ACC112 (cell line): Measurements from ENCODE around the gene FIBCD1.

Experiments used
- H2AFZ ChIP-seq: fragments of 200-600 bp; sonication (generic); one replicate; pipeline ENCODE4 v1.6.0; 2017; ENCODE audit warnings: antibody characterized with exemption, low read length; ENCODE audit not compliant: unreplicated experiment
- H3K27ac ChIP-seq: fragments of 200-600 bp; sonication (generic); 2 replicates; pipeline ENCODE4 v1.5.1; 2014; ENCODE audit warnings: low read depth, mild to moderate bottlenecking, antibody characterized with exemption, low read length, moderate library complexity
- H3K27me3 ChIP-seq: fragments of 200-600 bp; sonication (generic); 2 replicates; pipeline ENCODE4 v1.6.1; 2014; ENCODE audit warnings: mild to moderate bottlenecking, antibody characterized with exemption, low read length, moderate library complexity, mixed read lengths; ENCODE audit not compliant: insufficient read depth
- H3K36me3 ChIP-seq: fragments of 200-600 bp; sonication (generic); 2 replicates; pipeline ENCODE4 v1.6.1; 2016; ENCODE audit warnings: mild to moderate bottlenecking, antibody characterized with exemption, low read length, moderate library complexity, mixed read lengths; ENCODE audit not compliant: insufficient read depth
- H3K4me1 ChIP-seq: fragments of 200-600 bp; sonication (generic); one replicate; pipeline ENCODE4 v1.6.1; 2016; ENCODE audit warnings: low read length, mixed read lengths; ENCODE audit not compliant: insufficient read depth, unreplicated experiment, control insufficient read depth
- H3K4me3 ChIP-seq: fragments of 200-600 bp; sonication (generic); 2 replicates; pipeline ENCODE4 v1.5.1; 2014; ENCODE audit warnings: mild to moderate bottlenecking, low read depth, low read length
- H3K79me2 ChIP-seq: fragments of 200-600 bp; sonication (generic); one replicate; pipeline ENCODE4 v1.6.0; 2016; ENCODE audit warnings: low read length; ENCODE audit not compliant: control insufficient read depth, unreplicated experiment, insufficient read depth

The FIBCD1 gene

DNA sequence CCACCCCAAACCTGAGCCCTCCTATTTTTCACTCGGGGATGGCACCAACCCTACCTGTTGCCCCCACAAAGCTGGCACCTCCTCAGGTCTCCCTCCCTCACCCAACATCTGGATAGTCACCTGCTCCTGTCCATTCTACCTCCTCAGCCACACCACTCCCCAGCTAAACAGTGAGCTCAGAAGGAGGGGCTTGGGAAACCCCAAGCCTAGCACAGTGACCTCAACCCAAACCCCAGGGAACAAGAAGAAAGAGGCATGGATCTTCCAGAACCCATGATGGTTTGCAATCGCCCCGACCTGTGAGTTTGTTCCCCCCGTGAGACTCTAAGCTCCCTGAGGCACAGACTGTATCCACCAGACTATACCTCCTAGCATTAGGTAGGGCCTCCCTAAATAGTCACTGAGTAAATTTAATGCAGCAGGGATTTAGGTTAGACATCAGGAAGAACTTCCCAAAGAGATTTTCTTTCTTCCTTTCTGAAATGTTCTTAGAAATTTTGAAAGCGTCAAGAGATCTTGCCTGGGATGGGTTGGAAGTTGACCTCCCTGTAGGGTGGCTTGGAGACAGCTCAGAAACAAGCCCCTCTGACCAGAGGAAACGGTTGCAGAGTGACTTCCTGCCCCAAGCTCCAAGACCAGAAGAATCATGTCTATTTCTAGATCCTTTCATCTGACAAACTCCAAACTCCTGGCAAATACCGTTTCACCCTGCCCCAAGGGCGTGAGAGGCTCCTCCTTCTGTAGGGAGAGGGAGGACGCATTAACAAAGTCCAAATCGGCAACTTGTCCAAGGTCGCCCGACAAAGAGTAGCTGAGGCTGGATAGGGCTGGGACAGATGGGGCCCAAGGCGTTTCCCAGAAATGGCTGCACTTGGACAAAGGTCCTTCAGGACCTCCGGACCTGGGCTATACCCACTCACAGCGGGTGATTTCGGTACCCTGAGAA is 4.1 kb downstream of the FIBCD1 start:
- H3K79me2 ChIP-seq, result no peaks in the 10 kb centered on the region
- no peak overlapping the region for H3K27ac ChIP-seq
- no peaks in the 10 kb centered on the region for H3K36me3 ChIP-seq
- peaks cover 26% of the 10 kb centered on the region for H3K4me1 ChIP-seq
- H3K4me3 ChIP-seq, result no peak overlapping the region
- no peak overlapping the region for H2AFZ ChIP-seq
- H3K27me3 ChIP-seq, result peaks cover 20% of the 10 kb centered on the region

DNA sequence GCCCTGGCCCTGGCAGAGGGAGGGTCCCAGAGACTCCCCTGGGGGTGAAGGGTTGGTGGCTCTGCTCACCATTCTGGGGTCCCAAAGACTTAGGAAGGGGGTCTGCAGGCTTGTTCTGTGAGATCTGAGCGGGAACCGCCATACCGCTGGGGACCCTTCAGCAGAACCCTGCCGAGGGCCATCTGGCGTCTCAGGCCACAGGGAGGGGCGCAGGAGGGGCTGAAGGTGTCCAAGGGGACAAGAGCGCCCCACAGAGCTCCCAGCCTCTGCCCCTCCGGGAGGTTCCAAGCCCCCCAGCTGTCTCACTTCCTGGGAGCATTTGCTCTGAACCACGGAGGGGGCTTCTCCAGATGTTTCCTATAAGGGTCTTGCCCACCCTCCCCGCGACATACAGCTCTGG is 4.8 kb downstream of the FIBCD1 start:
- Histone ChIP-seq H3K4me3 (no peak overlapping the region), H3K27ac (no peak overlapping the region), H3K36me3 (no peaks in the 10 kb centered on the region), H2AFZ (no peak overlapping the region), H3K79me2 (no peaks in the 10 kb centered on the region), H3K4me1 (peaks cover 26% of the 10 kb centered on the region), H3K27me3 (peaks cover 15% of the 10 kb centered on the region)

DNA sequence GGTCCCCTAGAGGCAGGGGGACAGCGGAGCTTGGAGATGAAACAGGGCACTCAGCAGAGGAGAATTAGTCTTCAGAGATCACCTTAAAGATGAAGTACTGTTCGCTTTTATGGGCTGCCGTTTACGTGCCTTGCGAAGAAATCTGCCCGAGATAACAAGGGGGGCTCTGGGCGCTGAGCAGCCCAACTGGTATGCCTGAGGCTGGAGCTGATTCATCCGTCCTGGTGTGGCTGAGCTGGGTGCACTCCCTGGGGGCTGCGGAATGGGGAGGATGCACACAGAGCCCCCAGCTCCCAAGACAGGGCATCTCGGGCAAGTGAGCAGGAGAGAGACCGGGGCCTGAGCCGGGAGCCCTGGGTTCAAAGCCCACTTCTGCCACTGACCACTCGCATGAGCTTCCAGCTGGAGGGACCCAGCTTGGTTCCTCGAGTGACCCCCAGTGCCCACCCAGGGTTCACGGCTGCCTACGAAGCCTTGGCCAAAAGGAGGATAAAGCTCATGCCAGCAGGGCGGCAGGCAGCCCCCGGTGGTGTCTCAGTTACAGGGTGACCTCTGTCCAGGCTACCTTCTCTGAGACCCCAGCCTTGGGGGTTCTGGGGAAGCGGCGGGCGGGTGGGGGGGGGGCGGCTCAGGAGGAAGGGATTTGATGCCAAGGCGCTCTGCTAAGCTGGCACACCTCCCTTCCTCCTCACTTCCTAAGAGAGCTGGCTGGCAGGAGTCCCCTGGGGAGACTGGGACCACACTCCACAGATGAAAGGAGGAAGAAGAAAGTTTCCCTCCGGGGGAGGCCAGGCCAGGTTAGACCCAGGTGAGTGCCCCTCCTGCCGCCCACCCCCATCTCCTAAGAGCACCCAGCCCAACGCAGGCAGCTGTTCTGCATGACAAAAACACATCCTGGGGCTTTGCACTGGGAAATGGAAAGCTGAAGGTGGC is 5.7 kb downstream of the FIBCD1 start:
- Histone ChIP-seq H3K4me3 (no peak overlapping the region), H2AFZ (no peak overlapping the region), H3K36me3 (no peaks in the 10 kb centered on the region), H3K27ac (no peak overlapping the region), H3K27me3 (peaks cover 9% of the 10 kb centered on the region), H3K4me1 (peaks cover 32% of the 10 kb centered on the region), H3K79me2 (no peaks in the 10 kb centered on the region)

DNA sequence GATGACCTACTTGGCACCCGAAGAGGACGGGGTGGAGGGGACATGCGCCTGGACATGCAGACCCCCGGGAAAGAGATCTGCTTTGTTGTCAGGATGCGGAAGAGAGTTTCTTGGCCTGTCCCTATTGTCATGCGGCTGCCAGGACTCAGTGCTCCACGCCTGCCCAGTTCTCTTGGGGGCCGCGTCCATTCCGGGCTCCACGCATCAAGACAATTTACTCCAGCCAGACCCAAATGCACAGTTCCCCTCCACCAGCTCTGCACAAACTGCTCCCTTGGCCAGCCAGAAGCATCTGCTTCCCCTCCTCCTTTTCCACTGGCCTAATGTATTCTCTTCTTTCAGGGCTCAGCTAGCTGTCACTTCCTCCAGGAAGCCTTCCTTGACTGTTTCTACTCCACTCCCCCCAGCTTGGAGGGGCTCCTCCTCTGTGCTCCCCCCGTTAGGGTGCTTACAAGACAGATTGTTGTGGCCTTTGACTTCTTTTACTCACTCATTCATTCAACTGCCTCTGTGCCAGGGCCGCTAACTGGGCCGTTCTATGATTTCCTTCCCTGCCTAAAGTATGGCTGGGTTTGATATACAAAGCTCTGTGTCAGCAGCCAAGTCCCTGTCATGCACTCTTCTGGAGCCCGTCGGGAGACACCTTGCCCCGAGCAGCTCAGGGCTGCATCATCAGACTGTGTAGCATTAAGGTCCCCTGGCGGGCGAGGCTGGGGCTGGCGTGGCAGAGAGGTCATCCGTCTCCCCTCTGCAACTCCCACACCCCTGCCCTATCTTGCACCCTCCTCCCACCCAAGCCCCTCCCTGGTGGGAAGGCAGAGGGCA is 6.6 kb downstream of the FIBCD1 start:
- no peaks in the 10 kb centered on the region for H3K27me3 ChIP-seq
- H3K79me2 ChIP-seq, result no peaks in the 10 kb centered on the region
- no peak overlapping the region for H2AFZ ChIP-seq
- H3K27ac ChIP-seq, result no peak overlapping the region
- no peak overlapping the region for H3K4me3 ChIP-seq
- peaks cover 39% of the 10 kb centered on the region for H3K4me1 ChIP-seq
- no peaks in the 10 kb centered on the region for H3K36me3 ChIP-seq

GRCh38 chr9:130931508-130932254 is 7.4 kb downstream of the FIBCD1 start:
- Histone ChIP-seq H2AFZ (no peak overlapping the region), H3K36me3 (no peaks in the 10 kb centered on the region), H3K4me3 (no peak overlapping the region), H3K27me3 (no peaks in the 10 kb centered on the region), H3K79me2 (no peaks in the 10 kb centered on the region), H3K27ac (no peak overlapping the region), H3K4me1 (peaks cover 37% of the 10 kb centered on the region)

DNA sequence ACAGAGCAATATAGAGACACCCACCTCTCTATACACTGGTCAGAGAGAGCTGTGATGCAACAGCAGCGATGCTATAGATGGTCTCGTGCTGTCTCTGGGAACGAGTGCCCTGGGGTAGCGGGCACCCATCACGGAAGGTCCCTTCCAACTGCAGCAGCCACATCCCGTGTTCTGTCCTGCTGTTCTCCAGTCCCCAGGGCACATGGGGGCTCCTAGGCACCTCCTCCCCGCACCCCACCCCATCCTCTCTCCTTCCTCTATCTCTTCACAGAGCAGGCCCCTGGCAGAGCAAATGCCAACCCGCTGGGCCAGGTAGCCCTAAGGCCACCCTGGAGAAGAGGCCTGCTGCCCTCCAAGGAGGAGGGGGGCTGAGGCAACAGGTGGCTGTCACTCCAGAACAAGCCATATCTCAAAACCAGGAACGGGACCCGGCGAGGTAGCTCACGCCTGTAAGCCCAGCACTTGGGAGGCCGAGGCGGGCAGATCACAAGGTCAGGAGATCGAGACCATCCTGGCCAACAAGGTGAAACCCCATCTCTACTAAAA is 8.2 kb downstream of the FIBCD1 start:
- no peaks in the 10 kb centered on the region for H3K36me3 ChIP-seq
- H3K79me2 ChIP-seq, result no peaks in the 10 kb centered on the region
- no peaks in the 10 kb centered on the region for H3K27me3 ChIP-seq
- no peak overlapping the region for H3K27ac ChIP-seq
- H3K4me3 ChIP-seq, result no peak overlapping the region
- no peak overlapping the region for H2AFZ ChIP-seq
- H3K4me1 ChIP-seq, result peaks cover 29% of the 10 kb centered on the region

DNA sequence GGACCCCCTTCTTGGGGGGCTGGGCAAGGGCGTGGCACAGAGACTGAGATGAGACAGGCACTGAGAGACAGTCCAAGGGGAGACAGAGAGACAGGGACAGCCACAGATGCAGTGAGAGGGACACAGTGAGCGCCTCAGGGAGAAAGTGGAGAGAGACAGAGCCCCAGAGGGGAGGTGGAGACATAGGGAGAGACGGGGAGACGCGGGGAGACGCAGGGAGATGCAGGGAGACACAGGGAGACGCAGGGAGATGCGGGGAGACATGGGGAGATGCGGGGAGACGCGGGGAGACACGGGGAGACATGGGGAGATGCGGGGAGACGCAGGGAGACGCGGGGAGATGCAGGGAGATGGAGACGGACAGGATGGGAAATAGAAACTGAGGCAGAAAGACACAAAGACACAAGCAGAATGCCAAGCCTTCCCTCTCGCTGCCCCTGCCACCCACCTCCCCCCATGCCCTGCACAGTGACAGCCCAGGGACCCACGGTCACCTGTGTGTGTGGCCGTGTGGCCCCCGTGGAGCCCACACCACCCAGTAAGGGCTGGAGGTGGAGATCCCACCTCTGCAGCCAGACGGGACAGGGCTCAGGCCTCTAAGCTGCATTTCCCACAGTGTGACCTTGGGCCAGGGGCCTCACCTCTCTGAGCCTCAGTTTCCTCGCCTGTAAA is 8.8 kb downstream of the FIBCD1 start:
- Histone ChIP-seq H3K79me2 (no peaks in the 10 kb centered on the region), H3K4me3 (no peak overlapping the region), H2AFZ (no peak overlapping the region), H3K4me1 (peaks cover 27% of the 10 kb centered on the region), H3K27me3 (no peaks in the 10 kb centered on the region), H3K27ac (no peak overlapping the region), H3K36me3 (no peaks in the 10 kb centered on the region)

GRCh38 chr9:130929571-130930038 is 9.4 kb downstream of the FIBCD1 start:
- Histone ChIP-seq H3K4me1 (peaks cover 27% of the 10 kb centered on the region), H2AFZ (no peak overlapping the region), H3K27me3 (no peaks in the 10 kb centered on the region), H3K4me3 (no peak overlapping the region), H3K36me3 (no peaks in the 10 kb centered on the region), H3K79me2 (no peaks in the 10 kb centered on the region), H3K27ac (no peak overlapping the region)
